Measurements from ENCODE around the gene RBM43. TPM values are rescaled to one million over a fixed set of nuclear protein-coding genes. Genes with fewer than 3 reads are reported as not detected.

Gene RBM43
- polyA plus RNA-seq, 1 of the 3 experiments (the other 2 are of a cell fraction) = 2.0 TPM

DNA sequence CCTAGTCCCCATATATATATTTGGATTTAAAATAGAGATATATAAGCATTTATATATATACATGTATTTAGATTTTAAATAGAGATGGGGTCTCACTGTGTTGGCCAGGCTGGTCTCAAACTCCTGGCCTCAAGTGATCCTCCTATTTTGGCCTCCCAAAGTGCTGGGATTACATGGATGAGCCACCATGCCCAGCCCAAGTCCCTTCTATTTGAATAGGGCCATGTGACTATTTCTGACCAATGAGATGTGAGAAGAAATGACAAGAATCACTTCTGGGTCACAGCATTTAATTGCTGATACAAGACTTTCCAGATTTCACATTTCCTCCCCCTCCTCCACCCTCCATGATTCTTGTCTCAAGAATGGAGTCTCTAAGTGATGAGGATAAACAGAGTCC is 6.4 kb upstream of the RBM43 start:
- no peak overlapping the region for H3K4me3 ChIP-seq (ENCODE audit: low read depth in 2 of 2, low read length in 1 of 2)
- no peak overlapping the region for H2AFZ ChIP-seq (ENCODE audit: low read depth)
- no peak overlapping the region for H3K4me2 ChIP-seq
- TF ChIP-seq RXRA (IDR thresholded peaks at IDR 0.05; ENCODE audit: borderline replicate concordance, low read depth) = no peak
- TF ChIP-seq, protein P1, sequence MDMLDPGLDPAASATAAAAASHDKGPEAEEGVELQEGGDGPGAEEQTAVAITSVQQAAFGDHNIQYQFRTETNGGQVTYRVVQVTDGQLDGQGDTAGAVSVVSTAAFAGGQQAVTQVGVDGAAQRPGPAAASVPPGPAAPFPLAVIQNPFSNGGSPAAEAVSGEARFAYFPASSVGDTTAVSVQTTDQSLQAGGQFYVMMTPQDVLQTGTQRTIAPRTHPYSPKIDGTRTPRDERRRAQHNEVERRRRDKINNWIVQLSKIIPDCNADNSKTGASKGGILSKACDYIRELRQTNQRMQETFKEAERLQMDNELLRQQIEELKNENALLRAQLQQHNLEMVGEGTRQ (IDR thresholded peaks at IDR 0.05; ENCODE audit: borderline replicate concordance, low read depth, low read length) = no peak
- no peak for TF ChIP-seq FOXJ3 (CRISPR knock-in tag; IDR thresholded peaks at IDR 0.05)
- no peak for TF ChIP-seq ELF1 (IDR thresholded peaks at IDR 0.05)
- no peak for TF ChIP-seq RFX5 (IDR thresholded peaks at IDR 0.05; ENCODE audit: low read length)
- TF ChIP-seq FOXM1 (IDR thresholded peaks at IDR 0.05; ENCODE audit: low read depth) = no peak
- TF ChIP-seq GABPA (IDR thresholded peaks at IDR 0.05; ENCODE audit: low read depth) = no peak
- no peak for TF ChIP-seq MXI1 (IDR thresholded peaks at IDR 0.05; ENCODE audit: low read depth, low read length)
- TF ChIP-seq EP300 (IDR thresholded peaks at IDR 0.05; ENCODE audit: borderline replicate concordance in 1 of 2, low read depth in 1 of 2, low read length in 1 of 2) = no peak
- no peak for TF ChIP-seq TCF12 (IDR thresholded peaks at IDR 0.05)
- no peak for TF ChIP-seq SIN3A (IDR thresholded peaks at IDR 0.05; ENCODE audit: borderline replicate concordance, low read depth, low read length)
- TF ChIP-seq, protein P2, sequence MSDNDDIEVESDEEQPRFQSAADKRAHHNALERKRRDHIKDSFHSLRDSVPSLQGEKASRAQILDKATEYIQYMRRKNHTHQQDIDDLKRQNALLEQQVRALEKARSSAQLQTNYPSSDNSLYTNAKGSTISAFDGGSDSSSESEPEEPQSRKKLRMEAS (IDR thresholded peaks at IDR 0.05; ENCODE audit: low read depth) = no peak
- TF ChIP-seq RCOR1 (IDR thresholded peaks at IDR 0.05; ENCODE audit: low read length) = no peak
- TF ChIP-seq, protein P3, sequence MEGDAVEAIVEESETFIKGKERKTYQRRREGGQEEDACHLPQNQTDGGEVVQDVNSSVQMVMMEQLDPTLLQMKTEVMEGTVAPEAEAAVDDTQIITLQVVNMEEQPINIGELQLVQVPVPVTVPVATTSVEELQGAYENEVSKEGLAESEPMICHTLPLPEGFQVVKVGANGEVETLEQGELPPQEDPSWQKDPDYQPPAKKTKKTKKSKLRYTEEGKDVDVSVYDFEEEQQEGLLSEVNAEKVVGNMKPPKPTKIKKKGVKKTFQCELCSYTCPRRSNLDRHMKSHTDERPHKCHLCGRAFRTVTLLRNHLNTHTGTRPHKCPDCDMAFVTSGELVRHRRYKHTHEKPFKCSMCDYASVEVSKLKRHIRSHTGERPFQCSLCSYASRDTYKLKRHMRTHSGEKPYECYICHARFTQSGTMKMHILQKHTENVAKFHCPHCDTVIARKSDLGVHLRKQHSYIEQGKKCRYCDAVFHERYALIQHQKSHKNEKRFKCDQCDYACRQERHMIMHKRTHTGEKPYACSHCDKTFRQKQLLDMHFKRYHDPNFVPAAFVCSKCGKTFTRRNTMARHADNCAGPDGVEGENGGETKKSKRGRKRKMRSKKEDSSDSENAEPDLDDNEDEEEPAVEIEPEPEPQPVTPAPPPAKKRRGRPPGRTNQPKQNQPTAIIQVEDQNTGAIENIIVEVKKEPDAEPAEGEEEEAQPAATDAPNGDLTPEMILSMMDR (IDR thresholded peaks at IDR 0.05) = no peak
- TF ChIP-seq, protein P4, sequence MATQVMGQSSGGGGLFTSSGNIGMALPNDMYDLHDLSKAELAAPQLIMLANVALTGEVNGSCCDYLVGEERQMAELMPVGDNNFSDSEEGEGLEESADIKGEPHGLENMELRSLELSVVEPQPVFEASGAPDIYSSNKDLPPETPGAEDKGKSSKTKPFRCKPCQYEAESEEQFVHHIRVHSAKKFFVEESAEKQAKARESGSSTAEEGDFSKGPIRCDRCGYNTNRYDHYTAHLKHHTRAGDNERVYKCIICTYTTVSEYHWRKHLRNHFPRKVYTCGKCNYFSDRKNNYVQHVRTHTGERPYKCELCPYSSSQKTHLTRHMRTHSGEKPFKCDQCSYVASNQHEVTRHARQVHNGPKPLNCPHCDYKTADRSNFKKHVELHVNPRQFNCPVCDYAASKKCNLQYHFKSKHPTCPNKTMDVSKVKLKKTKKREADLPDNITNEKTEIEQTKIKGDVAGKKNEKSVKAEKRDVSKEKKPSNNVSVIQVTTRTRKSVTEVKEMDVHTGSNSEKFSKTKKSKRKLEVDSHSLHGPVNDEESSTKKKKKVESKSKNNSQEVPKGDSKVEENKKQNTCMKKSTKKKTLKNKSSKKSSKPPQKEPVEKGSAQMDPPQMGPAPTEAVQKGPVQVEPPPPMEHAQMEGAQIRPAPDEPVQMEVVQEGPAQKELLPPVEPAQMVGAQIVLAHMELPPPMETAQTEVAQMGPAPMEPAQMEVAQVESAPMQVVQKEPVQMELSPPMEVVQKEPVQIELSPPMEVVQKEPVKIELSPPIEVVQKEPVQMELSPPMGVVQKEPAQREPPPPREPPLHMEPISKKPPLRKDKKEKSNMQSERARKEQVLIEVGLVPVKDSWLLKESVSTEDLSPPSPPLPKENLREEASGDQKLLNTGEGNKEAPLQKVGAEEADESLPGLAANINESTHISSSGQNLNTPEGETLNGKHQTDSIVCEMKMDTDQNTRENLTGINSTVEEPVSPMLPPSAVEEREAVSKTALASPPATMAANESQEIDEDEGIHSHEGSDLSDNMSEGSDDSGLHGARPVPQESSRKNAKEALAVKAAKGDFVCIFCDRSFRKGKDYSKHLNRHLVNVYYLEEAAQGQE (IDR thresholded peaks at IDR 0.05; ENCODE audit: low read depth, low read length) = no peak
- TF ChIP-seq MEF2A (IDR thresholded peaks at IDR 0.05; ENCODE audit: borderline replicate concordance, low read depth) = no peak
- TF ChIP-seq RAD21 (IDR thresholded peaks at IDR 0.05; ENCODE audit: low read length) = no peak
- H3K9me2 ChIP-seq = no peaks in the 10 kb centered on the region
- H3K36me3 ChIP-seq (replicated peaks in 1 of 2; ENCODE audit: control insufficient read depth in 1 of 2, insufficient read depth in 2 of 2, low read length in 1 of 2) = no peaks in the 10 kb centered on the region
- no peak for DNase-seq
- H3F3A ChIP-seq (replicated peaks; ENCODE audit: insufficient read depth) = no peaks in the 10 kb centered on the region
- H3K27me3 ChIP-seq (ENCODE audit: insufficient read depth) = no peaks in the 10 kb centered on the region
- ChIA-PET CTCF (no interaction called here), POLR2A (no interaction called here)
- no peaks in the 10 kb centered on the region for H3K79me2 ChIP-seq (ENCODE audit: insufficient read depth)
- H3K9me3 ChIP-seq = no peaks in the 10 kb centered on the region
- H4K20me1 ChIP-seq (ENCODE audit: insufficient read depth) = no peaks in the 10 kb centered on the region
- no peak overlapping the region for H3K27ac ChIP-seq (ENCODE audit: low read depth in 2 of 2, low read length in 1 of 2)
- no peaks in the 10 kb centered on the region for H3K4me1 ChIP-seq (ENCODE audit: control insufficient read depth in 1 of 2, insufficient read depth in 2 of 2, low read depth in 1 of 2, low read length in 1 of 2)
- H3K9ac ChIP-seq = no peak overlapping the region
